HEK293 (cell line): ENCODE data around the gene NEK9.

Experiments
- CTCF ChIA-PET: fragments of 350-600 bp; formaldehyde crosslinking; extraction: SDS; loops from one replicate; lab custom pipeline; 2021; ENCODE audit warnings: antibody characterized with exemption; lab: Yijun Ruan, JAX
- POLR2A ChIA-PET: fragments of 300-600 bp; formaldehyde crosslinking; extraction: SDS; loops from one replicate; lab custom pipeline; 2020; ENCODE audit warnings: antibody characterized with exemption, inconsistent platforms; lab: Yijun Ruan, JAX
- H3K27ac ChIP-seq: fragments of 200-500 bp; sonication (Bioruptor generic); 2 replicates; pipeline ENCODE4 v1.5.1; 2014; ENCODE audit warnings: low read depth, low read length, control low read depth, inconsistent platforms; ENCODE audit errors: extremely low read depth
- H3K36me3 ChIP-seq, 2 experiments: fragments of 200-500 bp in 1 of 2; sonication (Bioruptor generic) in 1 of 2; 1 replicate in 1 of 2; 2 replicates in 1 of 2; pipeline ENCODE4 v1.5.1; 2014 to 2017; ENCODE audit warnings: inconsistent platforms in 2 of 2, low read length in 2 of 2; ENCODE audit not compliant: control insufficient read depth in 2 of 2, insufficient read depth in 1 of 2
- H3K4me1 ChIP-seq: fragments of 200-500 bp; sonication (Bioruptor generic); 2 replicates; pipeline ENCODE4 v1.5.1; 2014; ENCODE audit warnings: mild to moderate bottlenecking, low read length, inconsistent platforms; ENCODE audit not compliant: control insufficient read depth, insufficient read depth
- H3K4me3 ChIP-seq: 2 replicates; pipeline ENCODE4 v1.5.1; 2011; ENCODE audit warnings: low read depth, mild to moderate bottlenecking, control low read depth, low read length, moderate library complexity
- H3K9me3 ChIP-seq: fragments of 200-500 bp; sonication (Bioruptor generic); 2 replicates; pipeline ENCODE4 v1.5.1; 2014; ENCODE audit warnings: low read depth, low read length, inconsistent platforms; ENCODE audit not compliant: control insufficient read depth, insufficient read depth
- BCL11A ChIP-seq: fragments of 450-650 bp; formaldehyde crosslinking; IDR thresholded peaks from 2 replicates; pipeline ENCODE4 v1.5.1; 2016; ENCODE audit warnings: low read depth, missing biosample characterization, missing genetic modification characterization
- GFI1B ChIP-seq: fragments of 450-650 bp; formaldehyde crosslinking; IDR thresholded peaks from 2 replicates; pipeline ENCODE4 v1.5.1; 2016; ENCODE audit warnings: missing biosample characterization, missing genetic modification characterization
- IKZF3 ChIP-seq: fragments of 450-650 bp; IDR thresholded peaks from 2 replicates; pipeline ENCODE4 v1.5.0; 2018; ENCODE audit warnings: missing biosample characterization, mild to moderate bottlenecking, missing genetic modification characterization, moderate library complexity
- OSR2 ChIP-seq: fragments of 450-650 bp; formaldehyde crosslinking; IDR thresholded peaks from 2 replicates; pipeline ENCODE4 v1.5.1; 2016; ENCODE audit warnings: missing biosample characterization, missing genetic modification characterization
- SCRT1 ChIP-seq: fragments of 450-650 bp; formaldehyde crosslinking; IDR thresholded peaks from 2 replicates; pipeline ENCODE4 v1.5.1; 2016; ENCODE audit warnings: missing biosample characterization, missing genetic modification characterization, borderline replicate concordance
- YY2 ChIP-seq: fragments of 450-650 bp; formaldehyde crosslinking; IDR thresholded peaks from 2 replicates; pipeline ENCODE4 v1.5.1; 2016; ENCODE audit warnings: missing biosample characterization, missing genetic modification characterization
- ZBTB20 ChIP-seq: fragments of 450-650 bp; formaldehyde crosslinking; IDR thresholded peaks from 2 replicates; pipeline ENCODE4 v1.5.1; 2016; ENCODE audit warnings: missing biosample characterization, missing genetic modification characterization
- ZBTB21 ChIP-seq: fragments of 450-650 bp; formaldehyde crosslinking; IDR thresholded peaks from 2 replicates; pipeline ENCODE4 v1.5.1; 2017; ENCODE audit warnings: missing biosample characterization, missing genetic modification characterization
- ZBTB48 ChIP-seq: fragments of 450-650 bp; formaldehyde crosslinking; IDR thresholded peaks from 2 replicates; pipeline ENCODE4 v1.5.1; 2016; ENCODE audit warnings: missing biosample characterization, missing genetic modification characterization
- ZFHX2 ChIP-seq: fragments of 450-650 bp; formaldehyde crosslinking; conservative IDR thresholded peaks from 2 replicates; pipeline ENCODE4 v1.5.1; 2016; ENCODE audit warnings: missing biosample characterization, missing genetic modification characterization
- ZFP3 ChIP-seq: fragments of 450-650 bp; formaldehyde crosslinking; IDR thresholded peaks from 2 replicates; pipeline ENCODE4 v1.5.1; 2016; ENCODE audit warnings: low read depth, missing biosample characterization, missing genetic modification characterization
- ZFP37 ChIP-seq: fragments of 450-650 bp; formaldehyde crosslinking; IDR thresholded peaks from 2 replicates; pipeline ENCODE4 v1.5.1; 2016; ENCODE audit warnings: missing biosample characterization, missing genetic modification characterization
- ZFP69B ChIP-seq: fragments of 450-650 bp; formaldehyde crosslinking; IDR thresholded peaks from 2 replicates; pipeline ENCODE4 v1.5.1; 2016; ENCODE audit warnings: missing biosample characterization, missing genetic modification characterization
- ZNF140 ChIP-seq: fragments of 450-650 bp; formaldehyde crosslinking; IDR thresholded peaks from 2 replicates; pipeline ENCODE4 v1.5.1; 2016; ENCODE audit warnings: missing biosample characterization, missing genetic modification characterization
- ZNF146 ChIP-seq: fragments of 450-650 bp; formaldehyde crosslinking; IDR thresholded peaks from 2 replicates; pipeline ENCODE4 v1.5.1; 2016; ENCODE audit warnings: missing biosample characterization, missing genetic modification characterization
- ZNF19 ChIP-seq: fragments of 450-650 bp; formaldehyde crosslinking; IDR thresholded peaks from 2 replicates; pipeline ENCODE4; 2016; ENCODE audit warnings: missing biosample characterization, missing genetic modification characterization, low read depth
- ZNF324 ChIP-seq: fragments of 450-650 bp; formaldehyde crosslinking; IDR thresholded peaks from 2 replicates; pipeline ENCODE4 v1.5.1; 2016; ENCODE audit warnings: missing biosample characterization, missing genetic modification characterization
- ZNF354C ChIP-seq: fragments of 450-650 bp; formaldehyde crosslinking; IDR thresholded peaks from 2 replicates; pipeline ENCODE4 v1.5.1; 2016; ENCODE audit warnings: missing biosample characterization, missing genetic modification characterization, low read depth, borderline replicate concordance
- ZNF362 ChIP-seq: fragments of 450-650 bp; formaldehyde crosslinking; IDR thresholded peaks from 2 replicates; pipeline ENCODE4 v1.5.1; 2016; ENCODE audit warnings: missing biosample characterization, missing genetic modification characterization
- ZNF404 ChIP-seq: fragments of 450-650 bp; formaldehyde crosslinking; IDR thresholded peaks from 2 replicates; pipeline ENCODE4 v1.5.1; 2017; ENCODE audit warnings: missing biosample characterization, missing genetic modification characterization
- ZNF510 ChIP-seq: fragments of 450-650 bp; formaldehyde crosslinking; IDR thresholded peaks from 2 replicates; pipeline ENCODE4 v1.5.1; 2018; ENCODE audit warnings: mild to moderate bottlenecking, missing genetic modification characterization, missing biosample characterization; ENCODE audit not compliant: insufficient replicate concordance
- ZNF596 ChIP-seq: fragments of 450-650 bp; IDR thresholded peaks from 2 replicates; pipeline ENCODE4 v1.5.0; 2018; ENCODE audit warnings: missing biosample characterization, mild to moderate bottlenecking, missing genetic modification characterization, moderate library complexity
- ZNF707 ChIP-seq: fragments of 450-650 bp; formaldehyde crosslinking; IDR thresholded peaks from 2 replicates; pipeline ENCODE4 v1.5.1; 2016; ENCODE audit warnings: missing biosample characterization, missing genetic modification characterization
- ZNF785 ChIP-seq: fragments of 450-650 bp; formaldehyde crosslinking; IDR thresholded peaks from 2 replicates; pipeline ENCODE4 v1.5.1; 2016; ENCODE audit warnings: missing biosample characterization, missing genetic modification characterization
- ZNF792 ChIP-seq: fragments of 450-650 bp; formaldehyde crosslinking; IDR thresholded peaks from 2 replicates; pipeline ENCODE4 v1.5.1; 2016; ENCODE audit warnings: missing biosample characterization, missing genetic modification characterization
- ZSCAN30 ChIP-seq: fragments of 450-650 bp; IDR thresholded peaks from 2 replicates; pipeline ENCODE4 v1.5.1; 2018; ENCODE audit warnings: missing biosample characterization, mild to moderate bottlenecking, missing genetic modification characterization, moderate library complexity
- ZSCAN5A ChIP-seq: fragments of 450-650 bp; formaldehyde crosslinking; IDR thresholded peaks from 2 replicates; pipeline ENCODE4 v1.5.1; 2016; ENCODE audit warnings: missing biosample characterization, missing genetic modification characterization
- TF ChIP-seq, protein P1 (sequence below): sonication (generic); formaldehyde crosslinking; IDR thresholded peaks from 2 replicates; pipeline ENCODE4 v1.8.1; 2022; ENCODE audit warnings: mild to moderate bottlenecking, moderate library complexity, missing genetic modification reagents
- TF ChIP-seq, protein P2 (sequence below): fragments of 450-650 bp; formaldehyde crosslinking; IDR thresholded peaks from 2 replicates; pipeline ENCODE4 v1.5.1; 2017; ENCODE audit warnings: missing biosample characterization, missing genetic modification characterization

Gene NEK9

GRCh38 chr14:75144944-75145343, 18.1 kb upstream of the NEK9 start (continued):
- TF ChIP-seq ZNF707 (tag by site-specific recombination) = no peak
- TF ChIP-seq ZNF596 (tag by site-specific recombination) = no peak
- no peak for TF ChIP-seq ZFP3 (tag by site-specific recombination)
- TF ChIP-seq ZNF785 (tag by site-specific recombination) = no peak
- no peak for TF ChIP-seq ZNF404 (tag by site-specific recombination)

DNA sequence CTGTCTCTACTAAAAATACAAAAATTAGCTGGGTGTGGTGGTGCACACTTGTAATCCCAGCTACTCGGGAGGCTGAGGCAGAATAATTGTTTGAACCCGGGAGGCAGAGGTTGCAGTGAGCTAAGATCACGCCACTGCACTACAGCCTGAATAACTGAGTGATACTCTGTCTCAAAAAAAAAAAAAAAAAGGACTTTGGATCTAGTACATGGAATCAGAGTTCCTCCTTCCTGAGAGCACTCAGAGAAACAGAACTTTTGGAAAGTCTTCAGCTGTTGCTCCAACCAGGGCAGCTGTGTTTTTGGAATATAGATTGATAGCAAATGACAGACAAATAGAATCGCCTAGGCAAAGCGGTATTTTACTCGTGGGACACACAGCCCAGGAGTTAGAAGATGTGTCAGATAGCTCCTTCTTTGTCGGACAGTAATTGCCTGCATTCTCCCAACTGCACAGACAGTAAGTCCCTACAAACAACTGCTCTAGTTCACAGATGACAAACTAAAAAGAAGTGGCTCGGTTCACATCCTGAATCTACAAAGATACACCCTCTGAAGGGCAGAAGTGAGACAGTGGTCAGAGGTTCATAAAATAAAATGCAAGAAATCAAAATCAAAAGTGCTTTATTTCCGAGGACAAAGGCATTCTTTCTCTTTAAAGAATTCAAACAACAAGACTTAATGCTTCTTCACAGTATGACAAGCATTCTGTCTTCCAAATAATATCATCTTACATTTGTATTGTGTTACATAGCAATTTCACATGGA, 17.1 kb upstream of the NEK9 start:
- Histone ChIP-seq H3K27ac (no peak overlapping the region), H3K4me3 (no peak overlapping the region), H3K36me3 (peaks cover 9 to 26% of the 10 kb centered on the region in 2 experiments), H3K4me1 (0 out of 2 replicates have a peak, but pooled peaks cover 3% of the 10 kb centered on the region), H3K9me3 (no peaks in the 10 kb centered on the region)
- ChIA-PET POLR2A (interaction anchor here (0.6 kb wide), 1 partner anchor 247 kb away, joined by 3 read pairs; no protein-coding TSS in a partner anchor), CTCF (interaction anchor here (0.6 to 3.8 kb wide), 8 partner anchors 13 to 167 kb away, joined by 3 to 20 read pairs (median 3); no protein-coding TSS in a partner anchor)
- TF ChIP-seq ZNF354C (tag by site-specific recombination) (no peak), ZBTB48 (tag by site-specific recombination) (no peak), ZNF324 (tag by site-specific recombination) (no peak), ZNF792 (tag by site-specific recombination) (no peak), ZNF510 (tag by site-specific recombination) (no peak), SCRT1 (tag by site-specific recombination) (no peak), ZFP37 (tag by site-specific recombination) (no peak), ZNF140 (tag by site-specific recombination) (no peak), YY2 (tag by site-specific recombination) (no peak), ZBTB21 (tag by site-specific recombination) (no peak), GFI1B (tag by site-specific recombination) (no peak)
- TF ChIP-seq, protein P1, sequence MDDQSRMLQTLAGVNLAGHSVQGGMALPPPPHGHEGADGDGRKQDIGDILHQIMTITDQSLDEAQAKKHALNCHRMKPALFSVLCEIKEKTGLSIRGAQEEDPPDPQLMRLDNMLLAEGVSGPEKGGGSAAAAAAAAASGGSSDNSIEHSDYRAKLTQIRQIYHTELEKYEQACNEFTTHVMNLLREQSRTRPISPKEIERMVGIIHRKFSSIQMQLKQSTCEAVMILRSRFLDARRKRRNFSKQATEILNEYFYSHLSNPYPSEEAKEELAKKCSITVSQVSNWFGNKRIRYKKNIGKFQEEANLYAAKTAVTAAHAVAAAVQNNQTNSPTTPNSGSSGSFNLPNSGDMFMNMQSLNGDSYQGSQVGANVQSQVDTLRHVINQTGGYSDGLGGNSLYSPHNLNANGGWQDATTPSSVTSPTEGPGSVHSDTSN (CRISPR knock-in tag) = no peak

- no peaks in the 10 kb centered on the region for H3K9me3 ChIP-seq
- H3K4me1 ChIP-seq = 0 out of 2 replicates have a peak, but pooled peaks cover 3% of the 10 kb centered on the region
- ChIA-PET POLR2A (no interaction called here), CTCF (interaction anchor here (0.7 to 3.8 kb wide), 3 partner anchors 154 to 383 kb away, joined by 3 to 20 read pairs (median 3); no protein-coding TSS in a partner anchor)
- H3K27ac ChIP-seq = no peak overlapping the region
- no peak overlapping the region for H3K4me3 ChIP-seq
- H3K36me3 ChIP-seq = peaks cover 9 to 22% of the 10 kb centered on the region in 2 experiments
- TF ChIP-seq ZFHX2 (tag by site-specific recombination) (peak; percentile 53), ZSCAN5A (tag by site-specific recombination) (no peak), OSR2 (peak; percentile 42; the same call in 1 of the 2 replicates), ZFP69B (tag by site-specific recombination) (no peak), ZBTB48 (tag by site-specific recombination) (no peak), ZNF362 (tag by site-specific recombination) (no peak), ZNF19 (tag by site-specific recombination) (no peak), IKZF3 (tag by site-specific recombination) (no peak), ZNF510 (tag by site-specific recombination) (no peak), ZSCAN30 (tag by site-specific recombination) (0 out of 2 replicates have a peak, but pooled peaks have one; percentile 16), ZNF146 (tag by site-specific recombination) (no peak), ZBTB20 (tag by site-specific recombination) (no peak), BCL11A (tag by site-specific recombination) (no peak), ZNF140 (tag by site-specific recombination) (no peak)
- TF ChIP-seq, protein P2, sequence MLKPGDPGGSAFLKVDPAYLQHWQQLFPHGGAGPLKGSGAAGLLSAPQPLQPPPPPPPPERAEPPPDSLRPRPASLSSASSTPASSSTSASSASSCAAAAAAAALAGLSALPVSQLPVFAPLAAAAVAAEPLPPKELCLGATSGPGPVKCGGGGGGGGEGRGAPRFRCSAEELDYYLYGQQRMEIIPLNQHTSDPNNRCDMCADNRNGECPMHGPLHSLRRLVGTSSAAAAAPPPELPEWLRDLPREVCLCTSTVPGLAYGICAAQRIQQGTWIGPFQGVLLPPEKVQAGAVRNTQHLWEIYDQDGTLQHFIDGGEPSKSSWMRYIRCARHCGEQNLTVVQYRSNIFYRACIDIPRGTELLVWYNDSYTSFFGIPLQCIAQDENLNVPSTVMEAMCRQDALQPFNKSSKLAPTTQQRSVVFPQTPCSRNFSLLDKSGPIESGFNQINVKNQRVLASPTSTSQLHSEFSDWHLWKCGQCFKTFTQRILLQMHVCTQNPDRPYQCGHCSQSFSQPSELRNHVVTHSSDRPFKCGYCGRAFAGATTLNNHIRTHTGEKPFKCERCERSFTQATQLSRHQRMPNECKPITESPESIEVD (tag by site-specific recombination) = peak; percentile 59
Measured at GRCh38 chr14:75142494-75142893, 15.6 kb upstream of the NEK9 start.
